Measurements from ENCODE around the gene SLC7A4. TPM values are rescaled to one million over a fixed set of nuclear protein-coding genes. Genes with fewer than 3 reads are reported as not detected.

The SLC7A4 gene
- total and polyA plus RNA-seq, 12 donors, result 0.07 to 0.78 (median 0.17) TPM; not detected in 7

- peak overlapping the region; percentile 40 to 63 (median 58) for H3K4me3 ChIP-seq
- peaks cover 11 to 26% (median 20%) of the 10 kb centered on the region in 9 donors for H3K4me1 ChIP-seq
- H3K27me3 ChIP-seq, result no peaks in the 10 kb centered on the region
- ATAC-seq (peak; percentile 89 to 97 (median 94)), DNase-seq (peak; percentile 91 to 92)
- peak overlapping the region in 9 of 10 donors; percentile 49 to 86 (median 70) for H3K27ac ChIP-seq
- no peaks in the 10 kb centered on the region for H3K9me3 ChIP-seq
- 1% methylated on average over 40 of the region's 40 CpGs for WGBS, 2 donors
- H3K36me3 ChIP-seq, result no peaks in the 10 kb centered on the region
- intact Hi-C loops (cut with DNase I), result loop anchor here in 1 of 10 donors (10.0 kb wide), 1 partner anchor 99 kb away; the partner anchor contains the start of gene CRKL
- TF ChIP-seq CTCF (IDR thresholded peaks at IDR 0.05), result no peak
Measured at GRCh38 chr22:21014202-21014725, 18.1 kb downstream of the SLC7A4 start.

- H3K4me1 ChIP-seq, result peaks cover 11 to 26% (median 20%) of the 10 kb centered on the region in 9 donors
- H3K27me3 ChIP-seq, result no peaks in the 10 kb centered on the region
- no peaks in the 10 kb centered on the region for H3K9me3 ChIP-seq
- peak overlapping the region; percentile 40 to 63 (median 58) for H3K4me3 ChIP-seq
- peak overlapping the region in 9 of 10 donors; percentile 49 to 86 (median 69) for H3K27ac ChIP-seq
- peaks cover 0 to 1% (median 0%) of the 10 kb centered on the region in 9 donors for H3K36me3 ChIP-seq
- ATAC-seq (peak in 5 of 8 donors; percentile 1 to 7 (median 2)), DNase-seq (no peak)
- WGBS, 2 donors, result 10% methylated on average over 24 of the region's 24 CpGs
- intact Hi-C loops (cut with DNase I), result loop anchor here in 1 of 10 donors (10.0 kb wide), 1 partner anchor 99 kb away; the partner anchor contains the start of gene CRKL
- no peak for TF ChIP-seq CTCF (IDR thresholded peaks at IDR 0.05)
Measured at GRCh38 chr22:21013657-21014201, 18.6 kb downstream of the SLC7A4 start.

- 80 to 82% methylated on average over 14 of the region's 14 CpGs for WGBS, 2 donors
- Histone ChIP-seq H3K4me3 (no peak overlapping the region), H3K4me1 (peaks cover 11 to 26% (median 20%) of the 10 kb centered on the region in 9 donors), H3K9me3 (no peaks in the 10 kb centered on the region), H3K27me3 (no peaks in the 10 kb centered on the region), H3K27ac (peak overlapping the region in 1 of 10 donors; percentile 72), H3K36me3 (peaks cover 0 to 8% (median 0%) of the 10 kb centered on the region in 9 donors)
- intact Hi-C loops (cut with DNase I), result loop anchor here in 1 of 10 donors (10.0 kb wide), 1 partner anchor 98 kb away; the partner anchor contains the start of gene CRKL
- ATAC-seq (no peak), DNase-seq (no peak)
- TF ChIP-seq CTCF (IDR thresholded peaks at IDR 0.05), result no peak
Measured at GRCh38 chr22:21012446-21013407, 19.6 kb downstream of the SLC7A4 start.
